ENCODE data around the gene PARD3.

The PARD3 gene

DNA sequence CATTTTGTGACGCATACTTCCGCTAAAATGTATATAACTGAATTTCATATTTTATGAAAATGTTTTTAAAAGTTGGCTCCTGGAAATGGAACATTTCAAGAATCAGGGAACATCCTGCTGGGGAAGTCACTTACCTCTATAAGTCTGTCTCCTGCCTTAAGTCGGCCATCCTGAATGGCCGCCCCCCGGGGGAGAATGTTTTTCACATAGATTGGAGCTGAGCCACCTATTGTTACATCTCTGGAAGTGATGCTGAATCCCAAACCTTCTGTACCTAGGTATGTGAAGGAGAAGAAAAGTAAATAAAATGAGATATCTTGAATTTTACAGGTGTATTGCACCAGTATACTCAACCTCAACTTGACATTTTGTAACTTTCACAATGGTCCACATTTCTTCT, 437.3 kb downstream of the PARD3 start:
- no peaks in the 10 kb centered on the region for H3K4me1 ChIP-seq
- intact Hi-C loops (cut with DNase I; ENCODE audit: low total_unique reads), result no loop called here
- TF ChIP-seq, protein P1, sequence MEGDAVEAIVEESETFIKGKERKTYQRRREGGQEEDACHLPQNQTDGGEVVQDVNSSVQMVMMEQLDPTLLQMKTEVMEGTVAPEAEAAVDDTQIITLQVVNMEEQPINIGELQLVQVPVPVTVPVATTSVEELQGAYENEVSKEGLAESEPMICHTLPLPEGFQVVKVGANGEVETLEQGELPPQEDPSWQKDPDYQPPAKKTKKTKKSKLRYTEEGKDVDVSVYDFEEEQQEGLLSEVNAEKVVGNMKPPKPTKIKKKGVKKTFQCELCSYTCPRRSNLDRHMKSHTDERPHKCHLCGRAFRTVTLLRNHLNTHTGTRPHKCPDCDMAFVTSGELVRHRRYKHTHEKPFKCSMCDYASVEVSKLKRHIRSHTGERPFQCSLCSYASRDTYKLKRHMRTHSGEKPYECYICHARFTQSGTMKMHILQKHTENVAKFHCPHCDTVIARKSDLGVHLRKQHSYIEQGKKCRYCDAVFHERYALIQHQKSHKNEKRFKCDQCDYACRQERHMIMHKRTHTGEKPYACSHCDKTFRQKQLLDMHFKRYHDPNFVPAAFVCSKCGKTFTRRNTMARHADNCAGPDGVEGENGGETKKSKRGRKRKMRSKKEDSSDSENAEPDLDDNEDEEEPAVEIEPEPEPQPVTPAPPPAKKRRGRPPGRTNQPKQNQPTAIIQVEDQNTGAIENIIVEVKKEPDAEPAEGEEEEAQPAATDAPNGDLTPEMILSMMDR (IDR thresholded peaks at IDR 0.05), result no peak
- H3K27me3 ChIP-seq, result no peaks in the 10 kb centered on the region
- H3K4me3 ChIP-seq, result no peak overlapping the region
- no peak for DNase-seq
- no peaks in the 10 kb centered on the region for H3K9me3 ChIP-seq
- H3K27ac ChIP-seq, result no peak overlapping the region
- peaks cover 10 to 30% (median 19%) of the 10 kb centered on the region in 3 donors for H3K36me3 ChIP-seq

GRCh38 chr10:34374356-34375045, 440.6 kb downstream of the PARD3 start:
- no peaks in the 10 kb centered on the region for H3K4me1 ChIP-seq
- TF ChIP-seq, protein P1 (IDR thresholded peaks at IDR 0.05), result no peak
- intact Hi-C loops (cut with DNase I; ENCODE audit: low total_unique reads), result no loop called here
- no peaks in the 10 kb centered on the region for H3K9me3 ChIP-seq
- DNase-seq, result peak in 1 of 2 donors; percentile 27
- H3K4me3 ChIP-seq, result no peak overlapping the region
- H3K36me3 ChIP-seq, result peaks cover 6 to 15% (median 10%) of the 10 kb centered on the region in 3 donors
- H3K27ac ChIP-seq, result no peak overlapping the region
- H3K27me3 ChIP-seq, result no peaks in the 10 kb centered on the region

DNA sequence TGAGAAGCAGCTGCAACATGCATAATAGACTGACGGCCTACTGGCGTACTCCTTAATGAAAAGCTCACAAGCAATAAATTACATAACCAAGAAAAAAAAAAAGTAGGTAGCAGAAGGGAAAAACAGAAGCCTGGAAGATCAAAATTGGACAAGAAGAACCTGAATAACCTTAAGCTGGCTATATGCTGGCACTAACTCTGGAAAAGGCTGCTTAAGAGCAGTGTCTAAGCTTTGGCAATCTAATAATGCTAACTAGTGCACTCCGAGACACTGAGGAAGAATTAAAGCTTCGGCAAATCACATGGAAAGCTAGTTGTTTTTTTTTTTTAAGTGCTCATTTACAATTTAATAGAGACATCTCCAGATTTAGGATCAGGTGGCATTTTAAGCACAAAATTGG, 441.9 kb downstream of the PARD3 start:
- Histone ChIP-seq H3K27ac (no peak overlapping the region), H3K36me3 (peaks cover 6 to 16% (median 10%) of the 10 kb centered on the region in 3 donors), H3K27me3 (no peaks in the 10 kb centered on the region), H3K9me3 (no peaks in the 10 kb centered on the region), H3K4me3 (no peak overlapping the region), H3K4me1 (no peaks in the 10 kb centered on the region)
- TF ChIP-seq, protein P1 (IDR thresholded peaks at IDR 0.05), result no peak
- DNase-seq, result no peak
- intact Hi-C loops (cut with DNase I; ENCODE audit: low total_unique reads), result no loop called here

DNA sequence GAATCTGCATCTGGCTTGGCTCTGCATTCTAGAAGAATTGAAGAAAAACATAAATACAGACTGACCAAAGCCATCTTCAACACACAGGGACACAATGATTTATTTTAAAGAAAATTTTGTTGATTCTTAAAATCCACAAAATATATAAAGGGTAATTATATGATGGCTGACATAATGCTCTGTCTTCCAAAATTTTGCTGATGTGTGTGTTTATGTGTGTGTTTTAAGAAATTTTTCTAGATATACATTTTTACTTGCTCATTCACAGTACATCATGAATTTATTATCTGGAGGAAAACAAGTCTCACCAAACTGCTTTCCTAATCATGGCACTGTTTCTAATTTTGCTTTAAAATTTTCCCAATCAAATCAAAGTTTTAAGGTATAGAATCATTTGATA, 442.6 kb downstream of the PARD3 start:
- TF ChIP-seq, protein P1 (IDR thresholded peaks at IDR 0.05), result no peak
- Histone ChIP-seq H3K4me3 (no peak overlapping the region), H3K9me3 (no peaks in the 10 kb centered on the region), H3K27me3 (no peaks in the 10 kb centered on the region), H3K4me1 (no peaks in the 10 kb centered on the region), H3K36me3 (peaks cover 6 to 18% (median 9%) of the 10 kb centered on the region in 3 donors), H3K27ac (no peak overlapping the region)
- DNase-seq, result no peak
- intact Hi-C loops (cut with DNase I; ENCODE audit: low total_unique reads), result no loop called here

- Histone ChIP-seq H3K27ac (no peak overlapping the region), H3K36me3 (peaks cover 0 to 14% (median 5%) of the 10 kb centered on the region in 3 donors), H3K9me3 (no peaks in the 10 kb centered on the region), H3K27me3 (no peaks in the 10 kb centered on the region), H3K4me3 (no peak overlapping the region), H3K4me1 (no peaks in the 10 kb centered on the region)
- intact Hi-C loops (cut with DNase I; ENCODE audit: low total_unique reads), result no loop called here
- DNase-seq, result no peak
- TF ChIP-seq, protein P1 (IDR thresholded peaks at IDR 0.05), result no peak
Measured at GRCh38 chr10:34370126-34370525, 445.0 kb downstream of the PARD3 start.
